22Rv1 (cell line): ENCODE data around the gene GNA15.

Experiments
- ZFX ChIP-seq: fragments of 450-650 bp; IDR thresholded peaks from 2 replicates; pipeline ENCODE4 v1.6.1; 2017; ENCODE audit warnings: antibody characterized with exemption, borderline replicate concordance
- TF ChIP-seq, protein P1 (sequence below): fragments of 450-650 bp; IDR thresholded peaks from 2 replicates; pipeline ENCODE4 v1.5.1; 2017; ENCODE audit warnings: mild to moderate bottlenecking

DNA sequence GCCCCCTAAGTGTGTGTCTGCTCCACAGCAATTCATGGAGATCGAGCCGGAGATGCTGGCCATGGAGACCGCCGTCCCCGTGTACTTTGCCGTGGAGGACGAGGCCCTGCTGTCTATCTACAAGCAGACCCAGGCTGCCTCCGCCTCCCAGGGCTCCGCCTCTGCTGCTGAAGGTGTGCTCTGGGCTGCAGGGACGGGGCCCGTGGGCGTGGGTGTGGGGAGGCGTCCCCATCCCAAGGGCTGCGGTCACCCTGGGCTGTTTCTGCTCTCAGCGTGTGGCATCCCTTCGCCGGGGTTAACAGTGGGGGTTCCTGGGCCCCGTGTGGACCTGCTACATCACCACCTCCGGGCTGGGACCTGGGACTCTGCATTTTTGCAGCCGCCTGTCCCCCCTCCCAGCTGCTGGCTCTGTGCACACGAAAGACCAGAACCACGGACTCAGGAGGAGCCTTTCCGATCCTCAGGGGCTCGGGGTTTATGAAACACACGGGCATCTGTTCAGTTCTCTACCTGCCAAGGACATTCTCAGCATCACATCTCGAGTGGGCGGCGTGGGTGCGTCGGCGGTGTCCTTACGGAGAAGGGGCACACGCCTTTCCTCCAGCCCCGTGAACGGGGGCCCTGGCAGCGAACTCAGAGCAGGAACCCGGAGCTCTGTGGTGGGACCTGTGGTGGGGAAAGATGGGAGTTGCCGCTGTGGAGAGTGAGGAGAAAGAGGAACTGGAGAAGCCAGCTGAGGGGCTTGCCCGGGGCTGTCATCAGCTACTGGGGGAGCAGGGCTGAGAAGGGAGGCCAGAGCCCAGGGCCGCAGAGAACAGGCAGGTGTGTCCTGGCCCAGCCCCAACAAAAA lies 57.6 kb downstream of the GNA15 start:
- TF ChIP-seq, protein P1, sequence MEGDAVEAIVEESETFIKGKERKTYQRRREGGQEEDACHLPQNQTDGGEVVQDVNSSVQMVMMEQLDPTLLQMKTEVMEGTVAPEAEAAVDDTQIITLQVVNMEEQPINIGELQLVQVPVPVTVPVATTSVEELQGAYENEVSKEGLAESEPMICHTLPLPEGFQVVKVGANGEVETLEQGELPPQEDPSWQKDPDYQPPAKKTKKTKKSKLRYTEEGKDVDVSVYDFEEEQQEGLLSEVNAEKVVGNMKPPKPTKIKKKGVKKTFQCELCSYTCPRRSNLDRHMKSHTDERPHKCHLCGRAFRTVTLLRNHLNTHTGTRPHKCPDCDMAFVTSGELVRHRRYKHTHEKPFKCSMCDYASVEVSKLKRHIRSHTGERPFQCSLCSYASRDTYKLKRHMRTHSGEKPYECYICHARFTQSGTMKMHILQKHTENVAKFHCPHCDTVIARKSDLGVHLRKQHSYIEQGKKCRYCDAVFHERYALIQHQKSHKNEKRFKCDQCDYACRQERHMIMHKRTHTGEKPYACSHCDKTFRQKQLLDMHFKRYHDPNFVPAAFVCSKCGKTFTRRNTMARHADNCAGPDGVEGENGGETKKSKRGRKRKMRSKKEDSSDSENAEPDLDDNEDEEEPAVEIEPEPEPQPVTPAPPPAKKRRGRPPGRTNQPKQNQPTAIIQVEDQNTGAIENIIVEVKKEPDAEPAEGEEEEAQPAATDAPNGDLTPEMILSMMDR: no peak
- no peak for TF ChIP-seq ZFX
